Natural killer cell (primary cell): ENCODE data around the gene ACAN. TPM values are rescaled to one million over a fixed set of nuclear protein-coding genes. Genes with fewer than 3 reads are reported as not detected.

Source experiments
- ATAC-seq, 3 donors: fragments of 150-1000 bp in 2 of 3; fragments of 200-7000 bp in 1 of 3; cut with Tn5 transposase; 1 replicate in 1 of 3; 2 replicates in 2 of 3; pipeline ENCODE4 v1.10.0; 2021; ENCODE audit warnings: mild to moderate bottlenecking in 2 of 3, moderate library complexity in 2 of 3
- DNase-seq, 2 donors: peaks; one replicate each; pipeline versions ENCODE4 v3.0.0 to v3.0.0-alpha.2; 2013 to 2021; ENCODE audit warnings: mixed read lengths in 1 of 2
- H3K27ac ChIP-seq: one replicate; pipeline ENCODE4 v1.5.1; 2013; ENCODE audit warnings: mild to moderate bottlenecking, low read length
- H3K27me3 ChIP-seq: one replicate; pipeline ENCODE4 v1.6.1; 2013; ENCODE audit warnings: low read length; ENCODE audit not compliant: control insufficient read depth, insufficient read depth
- H3K36me3 ChIP-seq: one replicate; pipeline ENCODE4 v1.6.1; 2013; ENCODE audit warnings: low read length; ENCODE audit not compliant: control insufficient read depth, insufficient read depth
- H3K4me1 ChIP-seq: one replicate; pipeline ENCODE4 v1.6.1; 2013; ENCODE audit warnings: low read length; ENCODE audit not compliant: control insufficient read depth, insufficient read depth
- H3K4me3 ChIP-seq: one replicate; pipeline ENCODE4 v1.5.1; 2013; ENCODE audit warnings: low read length
- H3K9me3 ChIP-seq: one replicate; pipeline ENCODE4 v1.6.1; 2013; ENCODE audit warnings: low read length; ENCODE audit not compliant: control insufficient read depth, insufficient read depth
- H3K27ac Mint-ChIP-seq, 2 donors: one replicate each; pipeline ENCODE4 v1.8.0; 2022; ENCODE audit warnings: mild to moderate bottlenecking in 2 of 2, mixed read lengths in 2 of 2, moderate library complexity in 1 of 2
- H3K27me3 Mint-ChIP-seq, 2 donors: one replicate each; pipeline ENCODE4 v1.8.0; 2022; ENCODE audit warnings: low read depth in 2 of 2, mixed read lengths in 2 of 2
- H3K36me3 Mint-ChIP-seq: one replicate; pipeline ENCODE4 v1.8.0; 2022; ENCODE audit warnings: mixed read lengths
- H3K4me1 Mint-ChIP-seq, 2 donors: one replicate each; pipeline ENCODE4 v1.8.0; 2022; ENCODE audit warnings: mixed read lengths in 2 of 2
- H3K4me3 Mint-ChIP-seq: one replicate; pipeline ENCODE4 v1.8.0; 2022; ENCODE audit warnings: mild to moderate bottlenecking, moderate library complexity, mixed read lengths
- H3K9me3 Mint-ChIP-seq, 2 donors: one replicate each; pipeline ENCODE4 v1.8.0; 2022; ENCODE audit warnings: mixed read lengths in 2 of 2
- WGBS: methylation state at CpG from one replicate; pipeline ENCODE4 v1.1.7; 2013; ENCODE audit warnings: missing lambda C conversion rate; ENCODE audit not compliant: insufficient coverage; 5-methylcytosine and 5-hydroxymethylcytosine counted together
- intact Hi-C: fragments of 100-400 bp; cut with micrococcal nuclease; formaldehyde crosslinking; loops from one replicate; pipeline ENCODE4 v1.14.2; 2022
- total RNA-seq, 4 donors: library from RNA; stranded (reverse); fragments of 120-200 nt in 1 of 4; gene quantifications; one replicate each; pipeline versions ENCODE4 v1.2.3 to v1.2.4, GENCODE V29; 2013 to 2022
- TF ChIP-seq, protein P1 (sequence below): fragments of 200-600 bp; IDR thresholded peaks from one replicate; pipeline ENCODE4 v1.8.0; 2022; ENCODE audit warnings: antibody characterized with exemption

ACAN gene
- total RNA-seq, 3 donors from 2014 or later (not counting 1 experiment from before 2014, with no cell fraction given) = not detected

DNA sequence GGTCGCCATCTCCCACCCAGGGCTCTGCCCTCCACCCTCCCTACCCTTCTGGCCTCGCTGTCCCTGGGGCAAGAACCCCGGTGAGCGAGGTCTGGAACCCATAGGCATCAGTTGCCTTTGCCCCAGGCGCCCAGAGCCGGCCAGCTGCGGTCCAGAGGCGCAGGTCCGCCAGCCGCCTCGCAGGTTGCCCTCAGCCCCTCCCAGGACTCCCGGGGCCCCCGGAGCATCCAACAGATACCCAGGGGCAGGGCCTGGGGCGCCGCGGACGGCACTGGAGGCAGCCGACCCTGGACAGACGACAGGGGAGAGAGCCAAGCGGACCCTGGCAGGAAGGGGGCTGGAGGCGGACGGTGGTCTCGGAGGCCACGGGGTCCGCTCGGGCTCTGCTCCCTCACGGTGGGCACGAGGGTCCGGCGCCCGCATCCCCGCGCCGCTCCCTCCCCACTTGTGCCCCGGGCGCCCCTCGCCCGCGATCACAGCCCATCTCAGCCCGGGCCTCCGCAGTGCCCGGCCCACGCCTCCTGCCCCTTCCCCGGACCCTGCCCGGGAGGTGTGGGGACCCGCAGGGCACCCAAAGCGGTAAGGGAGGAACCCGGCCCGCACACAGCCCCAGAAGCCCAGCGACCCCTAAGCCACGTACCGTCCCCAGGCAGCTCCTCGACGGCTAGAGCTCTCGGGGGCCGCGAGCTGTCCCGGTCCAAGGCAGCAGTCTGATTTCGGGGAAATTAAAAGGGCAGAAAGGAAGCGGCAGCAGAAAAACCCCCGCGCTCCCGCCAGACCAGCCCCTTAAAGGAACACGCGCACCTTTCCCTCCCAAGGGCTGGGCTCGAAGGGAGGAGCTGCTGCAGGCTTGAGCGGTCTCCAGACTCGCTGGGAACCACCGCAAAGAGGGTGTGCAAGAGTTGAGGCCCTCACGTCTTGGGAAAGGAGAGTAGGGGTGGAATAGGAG lies 91.9 kb downstream of the ACAN start, which contains the start of gene HAPLN3:
TSS of gene HAPLN3 (minus strand) at position 726 of the 949 bp plus-strand sequence. CDS start 8,246 bp downstream, outside the sequence.
- H3K27ac ChIP-seq = peak within 1 kb of the TSS; percentile 16
- H3K9me3 Mint-ChIP-seq = no peaks in the 10 kb centered on the region
- ATAC-seq = peak; percentile 27 to 68 (median 53)

GRCh38 chr15:88896333-88897033 lies 93.2 kb downstream of the ACAN start:
- H3K36me3 ChIP-seq = no peaks in the 10 kb centered on the region
- intact Hi-C loops = no loop called here
- 94% methylated on average over 8 of the region's 8 CpGs for WGBS
- H3K4me1 ChIP-seq = peaks cover 29% of the 10 kb centered on the region
- Mint-ChIP-seq H3K36me3 (no peaks in the 10 kb centered on the region), H3K4me3 (no peak overlapping the region), H3K9me3 (no peaks in the 10 kb centered on the region), H3K27ac (no peak overlapping the region), H3K4me1 (peaks cover 11% of the 10 kb centered on the region in 2 donors), H3K27me3 (peaks cover 7 to 12% of the 10 kb centered on the region in 2 donors)
- peak in 1 of 2 donors; percentile 34 for DNase-seq
- TF ChIP-seq, protein P1, sequence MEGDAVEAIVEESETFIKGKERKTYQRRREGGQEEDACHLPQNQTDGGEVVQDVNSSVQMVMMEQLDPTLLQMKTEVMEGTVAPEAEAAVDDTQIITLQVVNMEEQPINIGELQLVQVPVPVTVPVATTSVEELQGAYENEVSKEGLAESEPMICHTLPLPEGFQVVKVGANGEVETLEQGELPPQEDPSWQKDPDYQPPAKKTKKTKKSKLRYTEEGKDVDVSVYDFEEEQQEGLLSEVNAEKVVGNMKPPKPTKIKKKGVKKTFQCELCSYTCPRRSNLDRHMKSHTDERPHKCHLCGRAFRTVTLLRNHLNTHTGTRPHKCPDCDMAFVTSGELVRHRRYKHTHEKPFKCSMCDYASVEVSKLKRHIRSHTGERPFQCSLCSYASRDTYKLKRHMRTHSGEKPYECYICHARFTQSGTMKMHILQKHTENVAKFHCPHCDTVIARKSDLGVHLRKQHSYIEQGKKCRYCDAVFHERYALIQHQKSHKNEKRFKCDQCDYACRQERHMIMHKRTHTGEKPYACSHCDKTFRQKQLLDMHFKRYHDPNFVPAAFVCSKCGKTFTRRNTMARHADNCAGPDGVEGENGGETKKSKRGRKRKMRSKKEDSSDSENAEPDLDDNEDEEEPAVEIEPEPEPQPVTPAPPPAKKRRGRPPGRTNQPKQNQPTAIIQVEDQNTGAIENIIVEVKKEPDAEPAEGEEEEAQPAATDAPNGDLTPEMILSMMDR = no peak
- no peak overlapping the region for H3K27ac ChIP-seq
- H3K4me3 ChIP-seq = no peak overlapping the region
- ATAC-seq = no peak
- peaks cover 7% of the 10 kb centered on the region for H3K27me3 ChIP-seq
- H3K9me3 ChIP-seq = no peaks in the 10 kb centered on the region

More for the DNA sequence above, 91.9 kb downstream of the ACAN start, which contains the start of gene HAPLN3:
- intact Hi-C loops = no loop called here
- Histone ChIP-seq H3K9me3 (no peaks in the 10 kb centered on the region), H3K4me1 (peaks cover 29% of the 10 kb centered on the region), H3K27me3 (peaks cover 7% of the 10 kb centered on the region), H3K36me3 (no peaks in the 10 kb centered on the region), H3K4me3 (peak within 1 kb of the TSS; percentile 53)
- Mint-ChIP-seq H3K4me3 (peak within 1 kb of the TSS; percentile 83), H3K27me3 (peaks cover 7 to 12% of the 10 kb centered on the region in 2 donors), H3K4me1 (peaks cover 11% of the 10 kb centered on the region in 2 donors), H3K36me3 (no peaks in the 10 kb centered on the region), H3K27ac (peak within 1 kb of the TSS in 1 of 2 donors; percentile 56)
- TF ChIP-seq, protein P1 = no peak
- DNase-seq = peak in 1 of 2 donors; percentile 71
- WGBS = 1% methylated on average over 70 of the region's 70 CpGs

GRCh38 chr15:88897142-88897455 lies 93.9 kb downstream of the ACAN start:
- no peaks in the 10 kb centered on the region for H3K36me3 ChIP-seq
- DNase-seq (no peak), ATAC-seq (no peak)
- intact Hi-C loops = no loop called here
- Mint-ChIP-seq H3K9me3 (no peaks in the 10 kb centered on the region), H3K27me3 (peaks cover 7 to 12% of the 10 kb centered on the region in 2 donors), H3K36me3 (no peaks in the 10 kb centered on the region), H3K4me3 (no peak overlapping the region), H3K27ac (no peak overlapping the region), H3K4me1 (peaks cover 11% of the 10 kb centered on the region in 2 donors)
- H3K4me1 ChIP-seq = peaks cover 29% of the 10 kb centered on the region
- 50% methylated on average over 8 of the region's 8 CpGs for WGBS
- TF ChIP-seq, protein P1 = no peak
- no peak overlapping the region for H3K4me3 ChIP-seq
- peaks cover 7% of the 10 kb centered on the region for H3K27me3 ChIP-seq
- no peak overlapping the region for H3K27ac ChIP-seq
- no peaks in the 10 kb centered on the region for H3K9me3 ChIP-seq
